ENCODE data around the gene KHK.

DNA sequence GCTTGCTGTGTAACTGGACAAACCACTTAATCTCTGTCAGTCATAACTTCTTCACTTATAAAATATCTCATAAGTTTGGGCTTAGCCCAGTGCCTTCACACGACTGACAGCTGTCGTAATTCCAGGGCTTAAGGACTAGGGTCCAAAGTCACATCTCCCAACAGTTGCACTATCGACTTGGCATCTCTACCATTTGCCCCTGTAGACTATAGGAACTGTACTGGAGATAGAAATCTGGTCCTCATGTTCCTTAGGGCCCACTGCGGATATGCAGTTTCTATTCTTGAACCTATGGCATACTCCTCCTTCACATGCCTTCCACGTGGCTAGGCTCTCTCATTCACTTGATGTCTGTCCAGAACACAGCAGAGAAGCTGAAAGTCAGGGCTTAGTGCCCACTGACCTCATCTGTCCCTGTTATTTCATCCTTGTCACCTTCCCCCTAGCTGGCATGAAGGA lies 39.7 kb downstream of the KHK start:
- TF ChIP-seq, protein P1, sequence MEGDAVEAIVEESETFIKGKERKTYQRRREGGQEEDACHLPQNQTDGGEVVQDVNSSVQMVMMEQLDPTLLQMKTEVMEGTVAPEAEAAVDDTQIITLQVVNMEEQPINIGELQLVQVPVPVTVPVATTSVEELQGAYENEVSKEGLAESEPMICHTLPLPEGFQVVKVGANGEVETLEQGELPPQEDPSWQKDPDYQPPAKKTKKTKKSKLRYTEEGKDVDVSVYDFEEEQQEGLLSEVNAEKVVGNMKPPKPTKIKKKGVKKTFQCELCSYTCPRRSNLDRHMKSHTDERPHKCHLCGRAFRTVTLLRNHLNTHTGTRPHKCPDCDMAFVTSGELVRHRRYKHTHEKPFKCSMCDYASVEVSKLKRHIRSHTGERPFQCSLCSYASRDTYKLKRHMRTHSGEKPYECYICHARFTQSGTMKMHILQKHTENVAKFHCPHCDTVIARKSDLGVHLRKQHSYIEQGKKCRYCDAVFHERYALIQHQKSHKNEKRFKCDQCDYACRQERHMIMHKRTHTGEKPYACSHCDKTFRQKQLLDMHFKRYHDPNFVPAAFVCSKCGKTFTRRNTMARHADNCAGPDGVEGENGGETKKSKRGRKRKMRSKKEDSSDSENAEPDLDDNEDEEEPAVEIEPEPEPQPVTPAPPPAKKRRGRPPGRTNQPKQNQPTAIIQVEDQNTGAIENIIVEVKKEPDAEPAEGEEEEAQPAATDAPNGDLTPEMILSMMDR (IDR thresholded peaks at IDR 0.05; ENCODE audit: low read length) = no peak
- TF ChIP-seq EZH2 (IDR thresholded peaks at IDR 0.05; ENCODE audit: borderline replicate concordance, low read length) = no peak

Data from OCI-LY1 (cell line).